Esophagus squamous epithelium (tissue), 5 donors: ENCODE data around the gene MBD5. TPM values are rescaled to one million over a fixed set of nuclear protein-coding genes. Genes with fewer than 3 reads are reported as not detected.
"Not testable (repeated sequence)": the region's sequence is repeated elsewhere in the genome, so short reads cannot be mapped to it uniquely, and the experiment has no call there.

Experiments used
- DNase-seq: peaks from one replicate; lab custom pipeline; 2025; lab: John Stamatoyannopoulos, UW
- H3K27ac ChIP-seq, 4 donors: fragments of 200-600 bp; sonication (generic); one replicate each; pipeline ENCODE4 v1.5.1; 2016 to 2019; ENCODE audit warnings: mild to moderate bottlenecking in 1 of 4
- H3K27me3 ChIP-seq, 4 donors: fragments of 200-600 bp; sonication (generic); 1 replicate in 3 of 4; 2 replicates in 1 of 4; pipeline versions ENCODE4 v1.5.1 to v1.6.0; 2017 to 2021; ENCODE audit warnings: antibody characterized with exemption in 1 of 4
- H3K36me3 ChIP-seq, 3 donors: fragments of 200-600 bp; sonication (generic); one replicate each; pipeline ENCODE4 v1.5.1; 2016 to 2019
- H3K4me1 ChIP-seq, 3 donors: fragments of 200-600 bp; sonication (generic); one replicate each; pipeline ENCODE4 v1.5.1; 2017 to 2019
- H3K4me3 ChIP-seq, 4 donors: fragments of 200-600 bp; sonication (generic); 1 replicate in 3 of 4; 2 replicates in 1 of 4; pipeline ENCODE4 v1.5.1; 2016 to 2019; ENCODE audit warnings: mild to moderate bottlenecking in 2 of 4, moderate library complexity in 1 of 4
- H3K9me3 ChIP-seq, 3 donors: fragments of 200-600 bp; sonication (generic); one replicate each; pipeline ENCODE4 v1.5.1; 2016 to 2019
- POLR2A ChIP-seq, 4 donors: fragments of 450-650 bp; IDR thresholded peaks; one replicate each; pipeline ENCODE4 v1.6.1; 2017; ENCODE audit warnings: antibody characterized with exemption in 4 of 4, mild to moderate bottlenecking in 4 of 4, moderate library complexity in 3 of 4
- WGBS, 2 donors: methylation state at CpG; one replicate each; pipeline ENCODE4 v1.1.5; 2018; 5-methylcytosine and 5-hydroxymethylcytosine counted together
- intact Hi-C: fragments of 100-400 bp; cut with DNase I; formaldehyde crosslinking; loops from one replicate; pipeline ENCODE4 v1.15.0; 2022
- total RNA-seq, 4 donors: library from RNA; depleted of rRNA; stranded (reverse); fragments of >200 nt; gene quantifications; one replicate each; pipeline ENCODE4 v1.1.0, GENCODE V29; 2016
- TF ChIP-seq, protein P1 (sequence below), 6 experiments: fragments of 450-650 bp in 4 of 6; fragments of 200-600 bp in 2 of 6; sonication (generic) in 2 of 6; IDR thresholded peaks; one replicate each; pipeline ENCODE4 v1.5.1; 2016 to 2019; ENCODE audit warnings: antibody characterized with exemption in 6 of 6, mild to moderate bottlenecking in 4 of 6, moderate library complexity in 4 of 6
- donor health status: DM: yes; HTN: yes; CAD: no.

Gene MBD5
- total RNA-seq, 4 donors from 2014 or later, result 11.8 to 23.8 (median 14.0) TPM

- Histone ChIP-seq H3K27me3 (no peaks in the 10 kb centered on the region), H3K36me3 (peaks cover 0 to 4% (median 2%) of the 10 kb centered on the region in 3 donors), H3K9me3 (no peaks in the 10 kb centered on the region), H3K4me1 (no peaks in the 10 kb centered on the region), H3K4me3 (no peak overlapping the region), H3K27ac (no peak overlapping the region)
- intact Hi-C loops, result no loop called here
- no peak for DNase-seq
- TF ChIP-seq, protein P1, sequence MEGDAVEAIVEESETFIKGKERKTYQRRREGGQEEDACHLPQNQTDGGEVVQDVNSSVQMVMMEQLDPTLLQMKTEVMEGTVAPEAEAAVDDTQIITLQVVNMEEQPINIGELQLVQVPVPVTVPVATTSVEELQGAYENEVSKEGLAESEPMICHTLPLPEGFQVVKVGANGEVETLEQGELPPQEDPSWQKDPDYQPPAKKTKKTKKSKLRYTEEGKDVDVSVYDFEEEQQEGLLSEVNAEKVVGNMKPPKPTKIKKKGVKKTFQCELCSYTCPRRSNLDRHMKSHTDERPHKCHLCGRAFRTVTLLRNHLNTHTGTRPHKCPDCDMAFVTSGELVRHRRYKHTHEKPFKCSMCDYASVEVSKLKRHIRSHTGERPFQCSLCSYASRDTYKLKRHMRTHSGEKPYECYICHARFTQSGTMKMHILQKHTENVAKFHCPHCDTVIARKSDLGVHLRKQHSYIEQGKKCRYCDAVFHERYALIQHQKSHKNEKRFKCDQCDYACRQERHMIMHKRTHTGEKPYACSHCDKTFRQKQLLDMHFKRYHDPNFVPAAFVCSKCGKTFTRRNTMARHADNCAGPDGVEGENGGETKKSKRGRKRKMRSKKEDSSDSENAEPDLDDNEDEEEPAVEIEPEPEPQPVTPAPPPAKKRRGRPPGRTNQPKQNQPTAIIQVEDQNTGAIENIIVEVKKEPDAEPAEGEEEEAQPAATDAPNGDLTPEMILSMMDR (IDR thresholded peaks at IDR 0.05), result peak; percentile 36 to 63 (median 40)
- TF ChIP-seq POLR2A (IDR thresholded peaks at IDR 0.05), result no peak
- WGBS, 2 donors, result 49 to 58% methylated on average over 4 of the region's 4 CpGs
These were observed 31.0 kb upstream of the MBD5 start for GRCh38 chr2:147989809-147990403.

DNA sequence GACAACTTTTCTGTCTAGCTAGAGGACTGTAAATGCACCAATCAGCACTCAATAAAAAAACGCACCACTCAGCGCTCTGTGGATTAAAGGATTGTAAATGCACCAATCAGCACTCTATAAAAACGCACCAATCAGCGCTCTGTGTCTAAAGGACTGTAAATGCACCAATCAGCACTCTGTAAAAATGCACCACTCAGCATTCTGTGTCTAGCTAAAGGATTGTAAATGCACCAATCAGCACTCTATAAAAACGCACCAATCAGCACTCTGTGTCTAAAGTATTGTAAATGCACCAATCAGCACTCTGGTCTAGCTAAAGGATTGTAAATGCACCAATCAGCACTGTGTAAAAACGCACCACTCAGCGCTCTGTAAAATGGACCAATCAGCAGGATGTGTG is 25.9 kb upstream of the MBD5 start:
- DNase-seq, result not testable (repeated sequence)
- 98% methylated on average over 6 to 7 of the region's 7 CpGs for WGBS, 2 donors

GRCh38 chr2:147996828-147997227 is 24.1 kb upstream of the MBD5 start:
- DNase-seq, result no peak
- no peak for TF ChIP-seq POLR2A (IDR thresholded peaks at IDR 0.05)
- TF ChIP-seq, protein P1 (IDR thresholded peaks at IDR 0.05), result no peak
- intact Hi-C loops, result no loop called here
- no peak overlapping the region for H3K27ac ChIP-seq
- H3K4me3 ChIP-seq, result no peak overlapping the region
- peaks cover 0 to 15% (median 7%) of the 10 kb centered on the region in 3 donors for H3K36me3 ChIP-seq
- H3K9me3 ChIP-seq, result peaks cover 0 to 7% (median 0%) of the 10 kb centered on the region in 3 donors
- no peaks in the 10 kb centered on the region for H3K4me1 ChIP-seq
- no peaks in the 10 kb centered on the region for H3K27me3 ChIP-seq

More for the DNA sequence above, 25.9 kb upstream of the MBD5 start:
- H3K9me3 ChIP-seq, intact Hi-C loops, H3K4me1 ChIP-seq, H3K27ac ChIP-seq, H3K4me3 ChIP-seq, H3K27me3 ChIP-seq: not testable (repeated sequence)
- peaks cover 0 to 15% (median 7%) of the 10 kb centered on the region in 3 donors for H3K36me3 ChIP-seq

- DNase-seq, result no peak
- TF ChIP-seq POLR2A (IDR thresholded peaks at IDR 0.05), result no peak
- TF ChIP-seq, protein P1 (IDR thresholded peaks at IDR 0.05), result no peak
- 82 to 85% methylated on average over 4 of the region's 4 CpGs for WGBS, 2 donors
- intact Hi-C loops, result no loop called here
- Histone ChIP-seq H3K4me3 (no peak overlapping the region), H3K27me3 (no peaks in the 10 kb centered on the region), H3K27ac (no peak overlapping the region), H3K9me3 (peaks cover 0 to 12% (median 3%) of the 10 kb centered on the region in 3 donors), H3K36me3 (peaks cover 0 to 15% (median 7%) of the 10 kb centered on the region in 3 donors), H3K4me1 (no peaks in the 10 kb centered on the region)
These were observed 22.7 kb upstream of the MBD5 start for GRCh38 chr2:147998203-147998602.

GRCh38 chr2:147999126-147999525 is 21.8 kb upstream of the MBD5 start:
- Histone ChIP-seq H3K27me3 (no peaks in the 10 kb centered on the region), H3K27ac (no peak overlapping the region), H3K9me3 (peaks cover 0 to 12% (median 3%) of the 10 kb centered on the region in 3 donors), H3K4me3 (no peak overlapping the region), H3K4me1 (no peaks in the 10 kb centered on the region), H3K36me3 (peaks cover 0 to 15% (median 7%) of the 10 kb centered on the region in 3 donors)
- no peak for TF ChIP-seq POLR2A (IDR thresholded peaks at IDR 0.05)
- DNase-seq, result no peak
- WGBS, 2 donors, result 52 to 58% methylated on average over 2 of the region's 2 CpGs
- intact Hi-C loops, result no loop called here

- H3K27me3 ChIP-seq, result no peaks in the 10 kb centered on the region
- no peaks in the 10 kb centered on the region for H3K4me1 ChIP-seq
- peaks cover 0 to 9% (median 3%) of the 10 kb centered on the region in 3 donors for H3K36me3 ChIP-seq
- intact Hi-C loops, result no loop called here
- DNase-seq, result no peak
- 67 to 74% methylated on average over 1 of the region's 1 CpG for WGBS, 2 donors
- H3K27ac ChIP-seq, result no peak overlapping the region
- peaks cover 0 to 10% (median 3%) of the 10 kb centered on the region in 3 donors for H3K9me3 ChIP-seq
- TF ChIP-seq, protein P1 (IDR thresholded peaks at IDR 0.05), result no peak
- no peak for TF ChIP-seq POLR2A (IDR thresholded peaks at IDR 0.05)
- no peak overlapping the region for H3K4me3 ChIP-seq
These were observed 20.8 kb upstream of the MBD5 start for GRCh38 chr2:148000095-148000494.

- H3K27me3 ChIP-seq, H3K27ac ChIP-seq, intact Hi-C loops, H3K36me3 ChIP-seq, H3K4me3 ChIP-seq, DNase-seq, H3K9me3 ChIP-seq, H3K4me1 ChIP-seq: not testable (repeated sequence)
These were observed 18.5 kb upstream of the MBD5 start for GRCh38 chr2:148002420-148002819.
